GM21737 (cell line): ENCODE data around the gene CALCR.

ENCODE experiments used
- ATAC-seq: cut with Tn5 transposase; IDR thresholded peaks from one replicate; pipeline ENCODE4 v1.9.1; 2021; ENCODE audit warnings: mild to moderate bottlenecking, moderate library complexity; ENCODE audit not compliant: unreplicated experiment

The CALCR gene

GRCh38 chr7:93461350-93461749, 113.2 kb downstream of the CALCR start:
- no peak for ATAC-seq

- no peak for ATAC-seq
Measured at GRCh38 chr7:93453262-93453661, 121.3 kb downstream of the CALCR start.

- ATAC-seq = no peak
Measured at GRCh38 chr7:93448176-93448575, 126.3 kb downstream of the CALCR start.

GRCh38 chr7:93447509-93447908, 127.0 kb downstream of the CALCR start:
- no peak for ATAC-seq

GRCh38 chr7:93442478-93443224, 131.9 kb downstream of the CALCR start:
- ATAC-seq = no peak

GRCh38 chr7:93435791-93436190, 138.7 kb downstream of the CALCR start:
- no peak for ATAC-seq

GRCh38 chr7:93432130-93432529, 142.4 kb downstream of the CALCR start:
- ATAC-seq = no peak

- ATAC-seq = no peak
Measured at GRCh38 chr7:93430917-93431588, 143.5 kb downstream of the CALCR start.

GRCh38 chr7:93429563-93429962, 145.0 kb downstream of the CALCR start:
- no peak for ATAC-seq

- ATAC-seq = no peak
Measured at GRCh38 chr7:93427107-93427506, 147.4 kb downstream of the CALCR start.

GRCh38 chr7:93426155-93426696, 148.3 kb downstream of the CALCR start:
- ATAC-seq = no peak

- no peak for ATAC-seq
Measured at GRCh38 chr7:93414574-93414973, 159.9 kb downstream of the CALCR start.

- ATAC-seq = no peak
Measured at GRCh38 chr7:93409324-93409723, 165.2 kb downstream of the CALCR start.

GRCh38 chr7:93407239-93407638, 167.3 kb downstream of the CALCR start:
- no peak for ATAC-seq

- ATAC-seq = no peak
Measured at GRCh38 chr7:93402944-93403343, 171.6 kb downstream of the CALCR start.

- ATAC-seq = no peak
Measured at GRCh38 chr7:93399642-93400041, 174.9 kb downstream of the CALCR start.

GRCh38 chr7:93392984-93393383, 181.5 kb downstream of the CALCR start:
- no peak for ATAC-seq

GRCh38 chr7:93390660-93391059, 183.9 kb downstream of the CALCR start:
- ATAC-seq = no peak

GRCh38 chr7:93382362-93382761, 192.2 kb downstream of the CALCR start:
- no peak for ATAC-seq

GRCh38 chr7:93378131-93378760, 196.3 kb downstream of the CALCR start:
- no peak for ATAC-seq

- ATAC-seq = no peak
Measured at GRCh38 chr7:93375603-93376002, 198.9 kb downstream of the CALCR start.
